BJ (cell line): Measurements from ENCODE around the gene CARD19. TPM values are rescaled to one million over a fixed set of nuclear protein-coding genes. Genes with fewer than 3 reads are reported as not detected.

Source experiments
- CTCF ChIA-PET: fragments of 350-600 bp; formaldehyde crosslinking; extraction: SDS; loops from one replicate; lab custom pipeline; 2021; ENCODE audit warnings: antibody characterized with exemption, inconsistent platforms; lab: Yijun Ruan, JAX
- POLR2A ChIA-PET: fragments of 300-600 bp; sonication (Branson Sonifier 250); formaldehyde crosslinking; extraction: SDS; loops from one replicate; lab custom pipeline; 2021; ENCODE audit warnings: antibody characterized with exemption; lab: Charles Lee
- DNase-seq: peaks from one replicate; pipeline ENCODE4 v3.0.0-alpha.2; 2011; ENCODE audit warnings: low read depth
- H3K27me3 ChIP-seq: 2 replicates; pipeline ENCODE4 v1.6.0; 2011; ENCODE audit warnings: low read length; ENCODE audit not compliant: control insufficient read depth, insufficient read depth
- H3K36me3 ChIP-seq: 2 replicates; pipeline ENCODE4 v1.5.1; 2011; ENCODE audit warnings: low read length; ENCODE audit not compliant: control insufficient read depth, insufficient read depth
- H3K4me3 ChIP-seq: 2 replicates; pipeline ENCODE4 v1.5.1; 2011; ENCODE audit warnings: low read depth, mild to moderate bottlenecking, control low read depth, low read length
- CTCF ChIP-seq: IDR thresholded peaks from 2 replicates; pipeline ENCODE4 v1.5.1; 2011; ENCODE audit warnings: low read depth, mild to moderate bottlenecking, control low read depth, inconsistent platforms, low read length, moderate library complexity; ENCODE audit not compliant: insufficient read depth
- polyA plus RNA-seq: library from polyadenylated mRNA; depleted of rRNA; stranded (reverse); fragments of >200 nt; gene quantifications from 2 replicates; pipeline ENCODE4 v1.2.3, GENCODE V29; 2011

The CARD19 gene
- polyA plus RNA-seq, 1 experiment: 69.3 TPM

DNA sequence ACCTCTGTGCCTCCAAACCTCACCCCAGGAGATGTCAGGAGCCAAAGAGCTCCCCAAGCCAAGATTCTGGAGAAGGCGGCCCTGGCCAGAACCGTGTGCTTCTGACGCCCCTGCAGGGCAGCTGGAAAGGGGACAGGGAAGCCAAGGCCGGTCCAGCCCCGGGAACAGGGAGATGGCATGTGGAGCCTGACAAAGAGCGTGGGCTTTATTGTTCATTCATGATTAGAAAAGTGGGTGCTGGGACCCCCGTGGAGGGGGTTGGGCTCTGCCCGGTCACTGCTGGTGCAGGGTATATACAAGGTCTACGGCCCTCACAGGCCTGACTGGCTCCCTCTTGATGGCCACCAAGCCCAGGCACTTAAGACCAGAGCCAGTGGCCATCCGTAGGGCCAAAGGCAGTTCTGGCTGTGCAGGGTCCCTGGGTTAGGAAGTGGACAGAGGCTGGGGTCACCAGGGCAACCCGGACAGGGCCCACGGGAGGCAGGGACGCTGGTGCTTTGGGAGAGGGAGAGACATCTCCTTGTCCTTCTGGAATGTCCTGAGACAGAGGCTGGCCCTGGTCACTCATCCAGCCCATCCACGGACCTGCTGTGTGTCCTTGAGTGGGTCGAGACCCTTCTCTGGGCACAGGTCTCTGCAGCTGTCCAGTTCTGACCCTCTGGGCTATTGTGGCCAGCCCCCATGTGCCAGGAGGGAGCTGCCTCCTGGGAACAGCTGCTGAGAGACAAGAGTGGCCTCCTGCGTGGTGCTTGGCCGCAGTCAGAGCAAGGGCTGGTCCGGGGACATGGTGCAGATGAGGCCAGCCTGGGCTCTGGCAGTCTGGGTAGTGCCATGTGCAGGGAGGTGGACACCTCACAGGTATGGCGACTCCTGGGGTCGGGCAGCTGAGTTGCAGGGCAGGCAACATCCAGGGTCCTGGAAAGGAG, 25.6 kb downstream of the CARD19 start:
- ChIA-PET POLR2A (no interaction called here), CTCF (interaction anchor here (3.5 kb wide), 1 partner anchor 12 kb away, joined by 29 read pairs; no protein-coding TSS in a partner anchor)
- Histone ChIP-seq H3K4me3 (no peak overlapping the region), H3K27me3 (no peaks in the 10 kb centered on the region), H3K36me3 (peaks cover 14% of the 10 kb centered on the region)
- TF ChIP-seq CTCF: no peak
- DNase-seq: no peak

- H3K36me3 ChIP-seq: peaks cover 14% of the 10 kb centered on the region
- DNase-seq: no peak
- ChIA-PET CTCF (interaction anchor here (2.0 kb wide), 1 partner anchor 14 kb away, joined by 5 read pairs; no protein-coding TSS in a partner anchor), POLR2A (no interaction called here)
- no peaks in the 10 kb centered on the region for H3K27me3 ChIP-seq
- TF ChIP-seq CTCF: no peak
- no peak overlapping the region for H3K4me3 ChIP-seq
These were observed 26.8 kb downstream of the CARD19 start for GRCh38 chr9:93122721-93123221.

DNA sequence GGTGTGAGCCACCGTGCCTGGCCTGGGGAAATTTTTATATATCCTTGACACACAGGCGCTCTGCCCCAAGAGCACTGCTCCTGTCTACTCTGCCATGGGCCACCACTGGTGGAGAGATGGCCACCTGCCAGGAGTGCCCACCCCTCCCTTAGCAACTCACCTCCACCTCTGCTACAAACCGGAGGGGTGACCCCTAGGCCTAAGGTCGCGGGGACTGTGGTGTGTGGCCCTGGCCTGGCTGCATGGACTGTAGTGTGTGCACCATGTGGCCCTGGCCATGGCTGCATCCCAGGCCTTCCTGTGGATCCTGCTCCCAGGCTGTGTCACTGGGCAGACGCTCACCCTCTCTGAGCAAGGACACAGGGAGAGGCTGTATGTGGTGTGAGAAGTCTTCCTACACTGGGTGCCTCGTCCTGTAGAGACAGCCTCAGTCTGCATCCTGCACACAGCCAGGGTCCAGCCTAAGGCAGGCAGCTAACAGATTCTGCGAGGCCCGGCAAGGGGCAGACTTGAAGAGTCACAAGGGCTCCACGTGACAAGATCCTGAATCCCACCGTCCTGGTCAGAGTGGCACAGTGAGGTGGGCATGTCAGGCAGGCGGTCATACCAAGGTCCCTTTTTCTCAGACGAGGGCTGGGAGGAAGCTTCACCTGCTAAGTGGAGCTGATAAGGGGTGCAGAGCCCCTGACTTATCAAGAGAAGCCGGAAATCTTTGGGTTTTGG, 27.7 kb downstream of the CARD19 start:
- Histone ChIP-seq H3K4me3 (no peak overlapping the region), H3K27me3 (no peaks in the 10 kb centered on the region), H3K36me3 (peaks cover 14% of the 10 kb centered on the region)
- POLR2A ChIA-PET: no interaction called here
- TF ChIP-seq CTCF: no peak
- DNase-seq: no peak
- CTCF ChIA-PET: interaction anchor here (2.0 kb wide), 1 partner anchor 15 kb away, joined by 5 read pairs; no protein-coding TSS in a partner anchor

DNA sequence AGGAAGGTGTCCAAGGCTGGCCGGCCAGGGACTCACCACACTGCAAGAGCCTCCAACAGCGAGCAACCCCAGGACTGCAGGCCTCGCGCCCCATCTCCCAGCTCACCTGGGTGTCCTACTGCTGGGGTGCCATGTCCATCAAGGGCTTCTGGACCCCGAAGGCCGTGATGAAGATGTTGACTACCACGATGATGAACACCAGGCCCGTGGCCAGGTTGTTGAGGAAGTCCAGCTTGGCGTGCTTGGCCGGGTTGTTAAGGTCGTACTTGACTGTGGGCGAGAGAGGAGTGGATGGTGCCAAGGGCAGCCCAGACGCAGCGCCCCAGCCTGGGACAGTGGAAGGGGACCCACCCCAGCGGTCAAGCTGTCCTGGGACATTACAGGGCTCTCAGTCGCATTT, 28.8 kb downstream of the CARD19 start:
- CTCF ChIA-PET: interaction anchor here (1.0 kb wide), 1 partner anchor 14 kb away, joined by 3 read pairs; no protein-coding TSS in a partner anchor
- DNase-seq: no peak
- Histone ChIP-seq H3K4me3 (no peak overlapping the region), H3K27me3 (no peaks in the 10 kb centered on the region), H3K36me3 (peaks cover 14% of the 10 kb centered on the region)
- POLR2A ChIA-PET: no interaction called here
- no peak for TF ChIP-seq CTCF
